PC-3 (cell line): ENCODE measurements around the gene DTD1. TPM values are rescaled to one million over a fixed set of nuclear protein-coding genes. Genes with fewer than 3 reads are reported as not detected.

Experiments
- ATAC-seq: fragments of 200-7000 bp; cut with Tn5 transposase; 2 replicates; pipeline ENCODE4 v1.9.1; 2020; ENCODE audit warnings: mild to moderate bottlenecking, moderate library complexity
- BruUV-seq: library from RNA; stranded (reverse); fragments of 400-500 nt; replicated peaks from 2 replicates; lab custom pipeline; 2021; lab: Mats Ljungman, UMichigan
- CTCF ChIA-PET: fragments of 300-600 bp; sonication (Branson Sonifier 250); formaldehyde crosslinking; loops from one replicate; lab custom pipeline; 2022; ENCODE audit warnings: antibody characterized with exemption; lab: Charles Lee
- POLR2A ChIA-PET: fragments of 300-600 bp; sonication (Branson Sonifier 250); formaldehyde crosslinking; loops from one replicate; lab custom pipeline; 2022; ENCODE audit warnings: antibody characterized with exemption; ENCODE audit not compliant: unreplicated experiment; lab: Charles Lee
- DNase-seq: peaks from one replicate; pipeline ENCODE4 v3.0.0-alpha.2; 2015
- H2AFZ ChIP-seq: fragments of 300-600 bp; sonication (generic); 2 replicates; pipeline ENCODE4 v1.6.0; 2016; ENCODE audit warnings: antibody characterized with exemption, low read length
- H3F3A ChIP-seq: fragments of 300-600 bp; sonication (generic); one replicate; pipeline ENCODE4 v1.6.0; 2017; ENCODE audit warnings: antibody characterized with exemption, low read length, control low read depth, mild to moderate bottlenecking; ENCODE audit not compliant: unreplicated experiment
- H3K27ac ChIP-seq: fragments of 300-600 bp; sonication (generic); 2 replicates; pipeline ENCODE4 v1.5.1; 2016; ENCODE audit warnings: mild to moderate bottlenecking, low read length
- H3K27me3 ChIP-seq: fragments of 300-600 bp; sonication (generic); 2 replicates; pipeline ENCODE4 v1.6.1; 2016; ENCODE audit warnings: low read length, mixed read lengths
- H3K36me3 ChIP-seq: fragments of 300-600 bp; sonication (generic); 2 replicates; pipeline ENCODE4 v1.6.1; 2016; ENCODE audit warnings: low read depth, mixed run types, low read length, mixed read lengths
- H3K4me1 ChIP-seq: fragments of 300-600 bp; sonication (generic); 2 replicates; pipeline ENCODE4 v1.5.1; 2016; ENCODE audit warnings: low read length; ENCODE audit not compliant: insufficient read depth
- H3K4me2 ChIP-seq: fragments of 300-600 bp; sonication (generic); 2 replicates; pipeline ENCODE4 v1.6.0; 2016; ENCODE audit warnings: low read length
- H3K4me3 ChIP-seq: fragments of 300-600 bp; sonication (generic); 2 replicates; pipeline ENCODE4 v1.5.1; 2016; ENCODE audit warnings: mild to moderate bottlenecking, low read length, mixed read lengths
- H3K79me2 ChIP-seq: fragments of 300-600 bp; sonication (generic); 2 replicates; pipeline ENCODE4 v1.6.1; 2017; ENCODE audit warnings: low read length, mixed read lengths
- H3K9ac ChIP-seq: fragments of 300-600 bp; sonication (generic); 2 replicates; pipeline ENCODE4 v1.6.0; 2016; ENCODE audit warnings: mild to moderate bottlenecking, low read length
- H3K9me2 ChIP-seq: fragments of 300-600 bp; sonication (generic); replicated peaks from 2 replicates; pipeline ENCODE4 v1.6.1; 2016; ENCODE audit warnings: mixed run types, low read length, mixed read lengths
- H3K9me3 ChIP-seq: fragments of 300-600 bp; sonication (generic); 2 replicates; pipeline ENCODE4 v1.6.1; 2016; ENCODE audit warnings: low read length, mixed read lengths
- H4K20me1 ChIP-seq: fragments of 300-600 bp; sonication (generic); 2 replicates; pipeline ENCODE4 v1.6.1; 2016; ENCODE audit warnings: low read length, mixed read lengths
- CTCF ChIP-seq: fragments of 300-600 bp; sonication (generic); conservative IDR thresholded peaks from 2 replicates; pipeline ENCODE4 v1.5.1; 2017; ENCODE audit warnings: antibody characterized with exemption, low read depth, mild to moderate bottlenecking, low read length
- EZH2 ChIP-seq: fragments of 300-600 bp; sonication (generic); IDR thresholded peaks from one replicate; pipeline ENCODE4 v1.6.1; 2017; ENCODE audit warnings: antibody characterized with exemption, mild to moderate bottlenecking, low read length; ENCODE audit not compliant: unreplicated experiment
- EZH2phosphoT487 ChIP-seq: fragments of 300-600 bp; sonication (generic); IDR thresholded peaks from 2 replicates; pipeline ENCODE4 v1.6.1; 2018; ENCODE audit warnings: mild to moderate bottlenecking, antibody characterized with exemption, low read length, borderline replicate concordance
- intact Hi-C: fragments of 100-400 bp; cut with micrococcal nuclease; formaldehyde crosslinking; loops from 2 replicates; pipeline ENCODE4 v1.9.0; 2023
- total RNA-seq: library from RNA; depleted of rRNA; stranded (reverse); fragments of >200 nt; gene quantifications from 2 replicates; pipeline ENCODE4 v1.2.3, GENCODE V29; 2014

DTD1 gene
- total RNA-seq, 1 experiment from 2014 or later = 124 TPM

- H3K27me3 ChIP-seq = no peaks in the 10 kb centered on the region
- BruUV-seq = no TSS peak
- no peak overlapping the region for H3K9ac ChIP-seq
- H4K20me1 ChIP-seq = no peaks in the 10 kb centered on the region
- H3K4me1 ChIP-seq = peaks cover 16% of the 10 kb centered on the region
- no peaks in the 10 kb centered on the region for H3K79me2 ChIP-seq
- H3K27ac ChIP-seq = no peak overlapping the region
- intact Hi-C loops = no loop called here
- no peak for ATAC-seq
- ChIA-PET CTCF (no interaction called here), POLR2A (no interaction called here)
- H3F3A ChIP-seq = no peaks in the 10 kb centered on the region
- no peaks in the 10 kb centered on the region for H3K36me3 ChIP-seq
- no peaks in the 10 kb centered on the region for H3K9me3 ChIP-seq
- TF ChIP-seq EZH2 (no peak), EZH2phosphoT487 (no peak), CTCF (no peak)
- H3K4me2 ChIP-seq = no peak overlapping the region
- H3K4me3 ChIP-seq = no peak overlapping the region
- DNase-seq = no peak
- H2AFZ ChIP-seq = no peak overlapping the region
- H3K9me2 ChIP-seq = no peaks in the 10 kb centered on the region
Observed at GRCh38 chr20:18712131-18712530, 124.3 kb downstream of the DTD1 start.

DNA sequence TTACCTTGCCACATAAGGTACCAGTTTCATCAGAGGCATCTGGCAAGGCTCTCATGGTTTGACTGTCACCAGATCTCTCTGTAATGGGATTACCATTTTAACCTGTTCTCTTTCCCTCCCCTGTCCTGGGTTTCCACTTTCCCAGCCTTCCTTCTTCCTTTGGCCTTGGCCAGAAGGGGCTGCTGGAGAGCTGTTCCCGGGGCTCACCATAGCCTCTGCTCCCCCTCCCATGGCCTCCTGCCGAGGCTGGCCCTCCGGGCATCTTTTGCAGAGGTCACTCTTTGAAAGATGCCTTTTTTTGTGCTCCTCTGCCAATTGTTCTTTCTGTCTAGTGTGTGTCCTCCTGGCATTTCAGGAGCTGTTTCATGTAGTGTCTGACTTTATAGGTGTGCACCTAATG lies 125.0 kb downstream of the DTD1 start:
- Histone ChIP-seq H3K79me2 (no peaks in the 10 kb centered on the region), H3K4me2 (no peak overlapping the region), H4K20me1 (no peaks in the 10 kb centered on the region), H3K27ac (no peak overlapping the region), H3K9me2 (no peaks in the 10 kb centered on the region), H3K4me3 (no peak overlapping the region), H3K4me1 (peaks cover 16% of the 10 kb centered on the region), H3F3A (no peaks in the 10 kb centered on the region), H3K9me3 (no peaks in the 10 kb centered on the region), H3K9ac (no peak overlapping the region), H2AFZ (no peak overlapping the region), H3K36me3 (no peaks in the 10 kb centered on the region), H3K27me3 (no peaks in the 10 kb centered on the region)
- TF ChIP-seq EZH2 = no peak
- no peak for TF ChIP-seq EZH2phosphoT487
- TF ChIP-seq CTCF = no peak
- BruUV-seq = no TSS peak
- ChIA-PET CTCF (no interaction called here), POLR2A (no interaction called here)
- intact Hi-C loops = no loop called here
- DNase-seq = no peak
- ATAC-seq = no peak

- CTCF ChIA-PET = no interaction called here
Observed at GRCh38 chr20:18715564-18715963, 127.7 kb downstream of the DTD1 start.

More at GRCh38 chr20:18715564-18715963, 127.7 kb downstream of the DTD1 start:
- DNase-seq (peak; percentile 57), ATAC-seq (peak; percentile 86)
- H3K4me1 ChIP-seq = peaks cover 16% of the 10 kb centered on the region
- no peaks in the 10 kb centered on the region for H3K9me2 ChIP-seq
- TF ChIP-seq CTCF = no peak
- no peak for TF ChIP-seq EZH2phosphoT487
- BruUV-seq = no TSS peak
- no peaks in the 10 kb centered on the region for H3K79me2 ChIP-seq
- H2AFZ ChIP-seq = no peak overlapping the region
- no peak overlapping the region for H3K4me3 ChIP-seq
- peak overlapping the region; percentile 56 for H3K27ac ChIP-seq
- no peak overlapping the region for H3K9ac ChIP-seq
- no peaks in the 10 kb centered on the region for H3K9me3 ChIP-seq
- H3K27me3 ChIP-seq = no peaks in the 10 kb centered on the region
- intact Hi-C loops = no loop called here
- H4K20me1 ChIP-seq = no peaks in the 10 kb centered on the region
- H3F3A ChIP-seq = no peaks in the 10 kb centered on the region
- 0 out of 2 replicates have a peak overlapping the region, but pooled peaks have one; percentile 21 for H3K4me2 ChIP-seq
- POLR2A ChIA-PET = no interaction called here
- no peaks in the 10 kb centered on the region for H3K36me3 ChIP-seq
